ENCODE data around the gene TFAP2A. TPM values are rescaled to one million over a fixed set of nuclear protein-coding genes. Genes with fewer than 3 reads are reported as not detected.

TFAP2A gene
- total RNA-seq, result 0.66 TPM
- long read RNA-seq, result 0 reads

- DNase-seq, result no peak
- H3K27me3 ChIP-seq (ENCODE audit: low read depth), result peaks cover 100% of the 10 kb centered on the region
- peak within 1 kb of the TSS; percentile 74 for H3K4me3 ChIP-seq
- no peaks in the 10 kb centered on the region for H3K36me3 ChIP-seq
- TF ChIP-seq, protein P1, sequence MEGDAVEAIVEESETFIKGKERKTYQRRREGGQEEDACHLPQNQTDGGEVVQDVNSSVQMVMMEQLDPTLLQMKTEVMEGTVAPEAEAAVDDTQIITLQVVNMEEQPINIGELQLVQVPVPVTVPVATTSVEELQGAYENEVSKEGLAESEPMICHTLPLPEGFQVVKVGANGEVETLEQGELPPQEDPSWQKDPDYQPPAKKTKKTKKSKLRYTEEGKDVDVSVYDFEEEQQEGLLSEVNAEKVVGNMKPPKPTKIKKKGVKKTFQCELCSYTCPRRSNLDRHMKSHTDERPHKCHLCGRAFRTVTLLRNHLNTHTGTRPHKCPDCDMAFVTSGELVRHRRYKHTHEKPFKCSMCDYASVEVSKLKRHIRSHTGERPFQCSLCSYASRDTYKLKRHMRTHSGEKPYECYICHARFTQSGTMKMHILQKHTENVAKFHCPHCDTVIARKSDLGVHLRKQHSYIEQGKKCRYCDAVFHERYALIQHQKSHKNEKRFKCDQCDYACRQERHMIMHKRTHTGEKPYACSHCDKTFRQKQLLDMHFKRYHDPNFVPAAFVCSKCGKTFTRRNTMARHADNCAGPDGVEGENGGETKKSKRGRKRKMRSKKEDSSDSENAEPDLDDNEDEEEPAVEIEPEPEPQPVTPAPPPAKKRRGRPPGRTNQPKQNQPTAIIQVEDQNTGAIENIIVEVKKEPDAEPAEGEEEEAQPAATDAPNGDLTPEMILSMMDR (IDR thresholded peaks at IDR 0.05; ENCODE audit: borderline replicate concordance), result no peak
- H3K27ac ChIP-seq (replicated peaks), result no peak within 1 kb of the TSS
- H3K4me1 ChIP-seq, result peaks cover 76% of the 10 kb centered on the region
- intact Hi-C loops (cut with micrococcal nuclease), result no loop called here
- no peaks in the 10 kb centered on the region for H3K9me3 ChIP-seq (replicated peaks)
These were observed at the start of gene TFAP2A for GRCh38 chr6:10414756-10415616. Gene TFAP2A, minus strand, starts transcription at chr6:10415074. Its CDS starts 83 bp downstream, at chr6:10414991.

GRCh38 chr6:10463491-10464481 lies 48.9 kb upstream of the TFAP2A start:
- TF ChIP-seq, protein P1 (IDR thresholded peaks at IDR 0.05; ENCODE audit: borderline replicate concordance), result no peak

GRCh38 chr6:10463040-10463439 lies 48.2 kb upstream of the TFAP2A start:
- Histone ChIP-seq H3K27ac (replicated peaks) (no peak overlapping the region), H3K9me3 (replicated peaks) (no peaks in the 10 kb centered on the region), H3K36me3 (no peaks in the 10 kb centered on the region), H3K4me3 (no peak overlapping the region), H3K27me3 (ENCODE audit: low read depth) (peaks cover 63% of the 10 kb centered on the region), H3K4me1 (no peaks in the 10 kb centered on the region)
- DNase-seq, result no peak
- TF ChIP-seq, protein P1 (IDR thresholded peaks at IDR 0.05; ENCODE audit: borderline replicate concordance), result no peak
- intact Hi-C loops (cut with micrococcal nuclease), result no loop called here

More at GRCh38 chr6:10463491-10464481, 48.9 kb upstream of the TFAP2A start:
- intact Hi-C loops (cut with micrococcal nuclease), result no loop called here
- H3K27me3 ChIP-seq (ENCODE audit: low read depth), result peaks cover 68% of the 10 kb centered on the region
- H3K36me3 ChIP-seq, result no peaks in the 10 kb centered on the region
- no peaks in the 10 kb centered on the region for H3K4me1 ChIP-seq
- H3K9me3 ChIP-seq (replicated peaks), result peaks cover under 1% of the 10 kb centered on the region
- H3K4me3 ChIP-seq, result no peak overlapping the region
- H3K27ac ChIP-seq (replicated peaks), result no peak overlapping the region
- no peak for DNase-seq

DNA sequence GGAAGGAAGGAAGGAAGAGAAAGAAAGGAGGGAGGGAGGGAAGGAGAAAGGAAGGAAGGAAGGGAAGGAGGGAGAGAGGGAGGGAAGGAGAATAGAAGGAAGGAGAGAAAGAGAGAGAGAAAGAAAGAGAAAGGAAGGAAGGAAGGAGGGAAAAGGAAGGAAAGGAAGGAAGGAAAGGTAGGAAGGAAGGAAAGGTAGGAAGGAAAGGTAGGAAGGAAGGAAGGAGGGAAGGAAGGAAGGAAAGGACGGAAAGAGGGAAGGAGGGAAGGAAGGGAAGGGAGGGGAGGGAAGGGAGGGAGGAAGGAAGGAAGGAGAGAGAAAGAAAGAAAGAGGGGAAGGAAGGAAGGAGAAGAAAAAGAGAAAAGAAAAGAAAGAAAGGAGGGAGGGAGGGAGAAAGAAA lies 47.0 kb upstream of the TFAP2A start:
- Histone ChIP-seq H3K27ac (replicated peaks) (no peak overlapping the region), H3K9me3 (replicated peaks) (no peaks in the 10 kb centered on the region), H3K4me1 (no peaks in the 10 kb centered on the region), H3K4me3 (no peak overlapping the region), H3K36me3 (no peaks in the 10 kb centered on the region), H3K27me3 (ENCODE audit: low read depth) (peaks cover 59% of the 10 kb centered on the region)
- TF ChIP-seq, protein P1 (IDR thresholded peaks at IDR 0.05; ENCODE audit: borderline replicate concordance), result no peak
- no peak for DNase-seq
- intact Hi-C loops (cut with micrococcal nuclease), result no loop called here

GRCh38 chr6:10460096-10460495 lies 45.2 kb upstream of the TFAP2A start:
- intact Hi-C loops (cut with micrococcal nuclease), result no loop called here
- Histone ChIP-seq H3K4me1 (no peaks in the 10 kb centered on the region), H3K27me3 (ENCODE audit: low read depth) (peaks cover 54% of the 10 kb centered on the region), H3K4me3 (no peak overlapping the region), H3K27ac (replicated peaks) (no peak overlapping the region), H3K36me3 (no peaks in the 10 kb centered on the region), H3K9me3 (replicated peaks) (no peaks in the 10 kb centered on the region)
- TF ChIP-seq, protein P1 (IDR thresholded peaks at IDR 0.05; ENCODE audit: borderline replicate concordance), result no peak
- no peak for DNase-seq

All from left ventricle myocardium inferior (tissue), 1 donor.